H9 (cell line): Measurements from ENCODE around the gene TENM3. TPM values are rescaled to one million over a fixed set of nuclear protein-coding genes. Genes with fewer than 3 reads are reported as not detected.

Experiments used
- DNase-seq: peaks from one replicate; pipeline ENCODE4 v3.0.0-alpha.2; 2017
- H2AFZ ChIP-seq: one replicate; pipeline ENCODE4 v1.6.1; 2013; ENCODE audit warnings: mild to moderate bottlenecking, low read length, control low read depth, moderate library complexity
- H2AK5ac ChIP-seq: 2 replicates; pipeline ENCODE4 v1.6.1; 2013; ENCODE audit warnings: low read length, control low read depth, mixed read lengths; ENCODE audit not compliant: insufficient read length
- H2BK120ac ChIP-seq: one replicate; pipeline ENCODE4 v1.6.1; 2013; ENCODE audit warnings: low read depth, mild to moderate bottlenecking, low read length, control low read depth, inconsistent platforms; ENCODE audit not compliant: poor library complexity, severe bottlenecking
- H2BK12ac ChIP-seq: 2 replicates; pipeline ENCODE4 v1.6.1; 2013; ENCODE audit warnings: low read length, control low read depth, mixed read lengths, low read depth; ENCODE audit not compliant: insufficient read length
- H2BK15ac ChIP-seq: 2 replicates; pipeline ENCODE4 v1.6.1; 2013; ENCODE audit warnings: low read depth, low read length, control low read depth
- H2BK20ac ChIP-seq: one replicate; pipeline ENCODE4 v1.6.1; 2013; ENCODE audit warnings: low read depth, mild to moderate bottlenecking, low read length, control low read depth, inconsistent platforms; ENCODE audit not compliant: poor library complexity, severe bottlenecking
- H2BK5ac ChIP-seq: 2 replicates; pipeline ENCODE4 v1.6.1; 2013; ENCODE audit warnings: low read length, control low read depth, mixed read lengths; ENCODE audit not compliant: insufficient read length
- H3K14ac ChIP-seq: 2 replicates; pipeline ENCODE4 v1.6.1; 2013; ENCODE audit warnings: low read length, control low read depth; ENCODE audit not compliant: insufficient read depth
- H3K18ac ChIP-seq: 2 replicates; pipeline ENCODE4 v1.6.1; 2013; ENCODE audit warnings: low read depth, mild to moderate bottlenecking, mixed read lengths, low read length, control low read depth; ENCODE audit not compliant: insufficient read length
- H3K23ac ChIP-seq: 2 replicates; pipeline ENCODE4 v1.6.1; 2013; ENCODE audit warnings: low read length, control low read depth, mixed read lengths, low read depth; ENCODE audit not compliant: insufficient read length
- H3K23me2 ChIP-seq: 2 replicates; pipeline ENCODE4 v1.6.1; 2013; ENCODE audit warnings: low read depth, mild to moderate bottlenecking, mixed read lengths, low read length, control low read depth; ENCODE audit not compliant: insufficient read length, poor library complexity, severe bottlenecking
- H3K27ac ChIP-seq: 2 replicates; pipeline ENCODE4 v1.5.1; 2013; ENCODE audit warnings: low read length, control low read depth, mixed read lengths, low read depth; ENCODE audit not compliant: insufficient read length
- H3K27me3 ChIP-seq: 2 replicates; pipeline ENCODE4 v1.6.1; 2013; ENCODE audit warnings: low read length, control low read depth, inconsistent platforms; ENCODE audit not compliant: insufficient read depth
- H3K4ac ChIP-seq: 2 replicates; pipeline ENCODE4 v1.6.1; 2013; ENCODE audit warnings: low read depth, mild to moderate bottlenecking, control low read depth, inconsistent platforms, low read length, moderate library complexity
- H3K4me1 ChIP-seq: 2 replicates; pipeline ENCODE4 v1.6.1; 2013; ENCODE audit warnings: low read length, control low read depth, inconsistent platforms; ENCODE audit not compliant: insufficient read depth
- H3K4me2 ChIP-seq: 2 replicates; pipeline ENCODE4 v1.6.1; 2013; ENCODE audit warnings: low read length, control low read depth, mixed read lengths; ENCODE audit not compliant: insufficient read length, insufficient read depth
- H3K56ac ChIP-seq: 2 replicates; pipeline ENCODE4 v1.6.1; 2013; ENCODE audit warnings: low read depth, mild to moderate bottlenecking, mixed read lengths, low read length, control low read depth; ENCODE audit not compliant: insufficient read length
- H3K79me1 ChIP-seq: 2 replicates; pipeline ENCODE4 v1.6.1; 2013; ENCODE audit warnings: low read depth, mild to moderate bottlenecking, moderate library complexity, low read length, control low read depth, inconsistent platforms; ENCODE audit not compliant: insufficient read depth, poor library complexity, severe bottlenecking
- H3K79me2 ChIP-seq: 2 replicates; pipeline ENCODE4 v1.6.1; 2013; ENCODE audit warnings: low read length, control low read depth, inconsistent platforms; ENCODE audit not compliant: insufficient read depth
- H3K9ac ChIP-seq: 2 replicates; pipeline ENCODE4 v1.6.1; 2013; ENCODE audit warnings: low read length, control low read depth, mixed read lengths; ENCODE audit not compliant: insufficient read length; ENCODE audit errors: extremely low read depth
- H3K9me3 ChIP-seq: one replicate; pipeline ENCODE4 v1.6.1; 2013; ENCODE audit warnings: low read depth, low read length, inconsistent platforms; ENCODE audit not compliant: control insufficient read depth
- H3T11ph ChIP-seq: one replicate; pipeline ENCODE4 v1.6.1; 2013; ENCODE audit warnings: mild to moderate bottlenecking, low read length, control low read depth, inconsistent platforms
- H4K20me1 ChIP-seq: one replicate; pipeline ENCODE4 v1.6.1; 2013; ENCODE audit not compliant: control insufficient read depth, insufficient read length, insufficient read depth
- H4K5ac ChIP-seq: 2 replicates; pipeline ENCODE4 v1.6.1; 2013; ENCODE audit warnings: low read depth, mild to moderate bottlenecking, mixed read lengths, low read length, control low read depth; ENCODE audit not compliant: insufficient read length
- H4K8ac ChIP-seq: replicated peaks from 2 replicates; pipeline ENCODE4 v1.6.1; 2013; ENCODE audit warnings: low read length, control low read depth, mixed read lengths, low read depth; ENCODE audit not compliant: insufficient read length
- H4K91ac ChIP-seq: 2 replicates; pipeline ENCODE4 v1.6.1; 2013; ENCODE audit warnings: low read depth, mild to moderate bottlenecking, moderate library complexity, mixed read lengths, low read length, control low read depth; ENCODE audit not compliant: insufficient read length
- H3K27ac Mint-ChIP-seq, 3 experiments: 2 replicates in 2 of 3; 3 replicates in 1 of 3; pipeline ENCODE4 v1.8.0; 2020 to 2021; ENCODE audit warnings: mixed read lengths in 3 of 3, mild to moderate bottlenecking in 1 of 3, moderate library complexity in 1 of 3
- H3K27me3 Mint-ChIP-seq: 2 replicates; pipeline ENCODE4 v1.8.0; 2021; ENCODE audit warnings: low read depth, mild to moderate bottlenecking, moderate library complexity, mixed read lengths
- H3K36me3 Mint-ChIP-seq, 3 experiments: 2 replicates in 2 of 3; 3 replicates in 1 of 3; pipeline ENCODE4 v1.8.0; 2020 to 2021; ENCODE audit warnings: low read depth in 3 of 3, mixed read lengths in 3 of 3; ENCODE audit not compliant: insufficient read depth in 1 of 3
- H3K4me1 Mint-ChIP-seq, 2 experiments: 2 replicates each; pipeline ENCODE4 v1.8.0; 2020; ENCODE audit warnings: mixed read lengths in 2 of 2
- H3K4me3 Mint-ChIP-seq, 2 experiments: 2 replicates in 1 of 2; 3 replicates in 1 of 2; pipeline ENCODE4 v1.8.0; 2020 to 2021; ENCODE audit warnings: mild to moderate bottlenecking in 2 of 2, mixed read lengths in 2 of 2, moderate library complexity in 1 of 2
- H3K9me3 Mint-ChIP-seq, 2 experiments: 2 replicates in 1 of 2; 3 replicates in 1 of 2; pipeline ENCODE4 v1.8.0; 2020; ENCODE audit warnings: mild to moderate bottlenecking in 2 of 2, mixed read lengths in 2 of 2, moderate library complexity in 1 of 2
- CTCF ChIP-seq: fragments of 200-600 bp; sonication (generic); conservative IDR thresholded peaks from 3 replicates; pipeline ENCODE4 v1.8.0; 2021; ENCODE audit warnings: antibody characterized with exemption, mild to moderate bottlenecking
- WGBS: extraction: QIAGEN DNeasy Blood & Tissue Kit; methylation state at CpG from one replicate; pipeline ENCODE4 v1.1.7; 2013; ENCODE audit warnings: missing lambda C conversion rate, low lambda C conversion rate, mixed read lengths; ENCODE audit not compliant: insufficient read length; ENCODE audit errors: extremely low coverage; 5-methylcytosine and 5-hydroxymethylcytosine counted together
- total RNA-seq: library from RNA; stranded (reverse); gene quantifications from 2 replicates; pipeline ENCODE4 v1.2.1, GENCODE V29; 2021

TENM3 gene
- total RNA-seq, 1 experiment from 2014 or later, result 49.6 TPM

DNA sequence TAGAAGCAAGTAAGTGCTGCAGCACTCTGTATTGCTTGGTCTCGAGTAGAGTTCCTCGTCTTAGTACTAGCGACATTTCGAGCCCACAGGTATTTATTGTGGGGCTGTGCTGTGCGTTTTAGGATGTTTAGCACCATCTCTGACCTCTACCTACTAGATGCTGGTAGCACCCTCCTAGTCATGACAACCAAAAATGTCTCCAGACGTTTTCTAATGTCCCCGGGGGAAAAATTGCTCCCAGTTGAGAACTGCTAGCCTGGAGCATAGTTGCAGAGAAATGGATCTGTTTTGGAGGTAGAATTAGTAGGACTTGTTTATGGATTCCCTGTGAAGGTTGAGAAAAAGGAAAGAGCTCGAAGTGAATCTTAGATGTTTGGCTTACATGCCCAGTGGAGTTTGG lies 287.2 kb downstream of the TENM3 start:
- Histone ChIP-seq H3K23ac (no peak overlapping the region), H2BK120ac (no peak overlapping the region), H4K91ac (no peak overlapping the region), H3K4me2 (no peak overlapping the region), H4K5ac (no peak overlapping the region), H4K20me1 (no peaks in the 10 kb centered on the region), H3K27me3 (no peaks in the 10 kb centered on the region), H2AFZ (no peak overlapping the region), H3K4me1 (peaks cover 12% of the 10 kb centered on the region; the same call in 1 of the 2 replicates), H2BK20ac (no peak overlapping the region), H3K23me2 (no peaks in the 10 kb centered on the region), H3K56ac (no peak overlapping the region), H3K27ac (no peak overlapping the region), H3K79me2 (peaks cover 2% of the 10 kb centered on the region; the same call in 1 of the 2 replicates), H2BK12ac (no peak overlapping the region), H3K9ac (no peak overlapping the region), H3K4ac (no peak overlapping the region), H3K18ac (no peak overlapping the region), H2BK5ac (no peak overlapping the region), H2AK5ac (no peak overlapping the region), H2BK15ac (no peak overlapping the region), H3K9me3 (no peaks in the 10 kb centered on the region), H3T11ph (no peak overlapping the region), H4K8ac (no peak overlapping the region), H3K14ac (no peak overlapping the region; the same call in 1 of the 2 replicates), H3K79me1 (no peaks in the 10 kb centered on the region)
- no peak for TF ChIP-seq CTCF
- DNase-seq, result no peak
- H3K27ac Mint-ChIP-seq, result peak overlapping the region in 2 of 3 experiments; percentile 18 to 39; a peak in 5 of 7 replicates
- no peaks in the 10 kb centered on the region; a peak in 1 of 7 replicates for H3K36me3 Mint-ChIP-seq
- H3K9me3 Mint-ChIP-seq, result no peaks in the 10 kb centered on the region
- no CpG with 5 or more reads among the region's 8 CpGs for whole genome bisulfite sequencing
- no peak overlapping the region for H3K4me3 Mint-ChIP-seq
- H3K4me1 Mint-ChIP-seq, result peaks cover 41 to 43% of the 10 kb centered on the region in 2 experiments
- no peaks in the 10 kb centered on the region for H3K27me3 Mint-ChIP-seq
